GM12878 (cell line): ENCODE measurements around the gene RPL13A. TPM values are rescaled to one million over a fixed set of nuclear protein-coding genes. Genes with fewer than 3 reads are reported as not detected.

Experiments used
- BCLAF1 ChIP-seq: fragments of 450-650 bp; IDR thresholded peaks from 2 replicates; pipeline ENCODE4 v1.6.1; 2017; ENCODE audit warnings: antibody characterized with exemption, mild to moderate bottlenecking, moderate library complexity
- BRCA1 ChIP-seq: IDR thresholded peaks from 2 replicates; pipeline ENCODE4 v1.6.1; 2011; ENCODE audit warnings: low read depth, low read length, improper control_type of control experiment
- CBX3 ChIP-seq: fragments of 200-600 bp; sonication (generic); IDR thresholded peaks from 2 replicates; pipeline ENCODE4 v1.6.1; 2016; ENCODE audit warnings: low read depth, borderline replicate concordance
- CHD4 ChIP-seq: fragments of 200-600 bp; sonication (generic); IDR thresholded peaks from 2 replicates; pipeline ENCODE4 v1.6.1; 2016; ENCODE audit warnings: mild to moderate bottlenecking
- ETV6 ChIP-seq, 2 experiments: fragments of 450-650 bp in 1 of 2; IDR thresholded peaks in 1 of 2; conservative IDR thresholded peaks in 1 of 2; 2 replicates each; pipeline ENCODE4 v1.6.1; 2014; ENCODE audit warnings: antibody characterized with exemption in 1 of 2, borderline replicate concordance in 1 of 2, low read depth in 1 of 2, mild to moderate bottlenecking in 1 of 2, moderate library complexity in 1 of 2
- GABPA ChIP-seq: IDR thresholded peaks from 2 replicates; pipeline ENCODE4 v1.6.1; 2014; ENCODE audit warnings: antibody characterized with exemption, low read depth, mild to moderate bottlenecking, inconsistent platforms
- HDAC2 ChIP-seq: fragments of 200-600 bp; sonication (generic); IDR thresholded peaks from 2 replicates; pipeline ENCODE4 v1.6.1; 2017
- IRF5 ChIP-seq: fragments of 450-650 bp; IDR thresholded peaks from 2 replicates; pipeline ENCODE4 v1.6.1; 2017; ENCODE audit warnings: borderline replicate concordance
- NR2C1 ChIP-seq: fragments of 450-650 bp; IDR thresholded peaks from 2 replicates; pipeline ENCODE4 v1.6.1; 2017; ENCODE audit warnings: antibody characterized with exemption, mild to moderate bottlenecking, moderate library complexity
- RAD21 ChIP-seq: IDR thresholded peaks from 2 replicates; pipeline ENCODE4 v1.6.1; 2011; ENCODE audit warnings: mild to moderate bottlenecking, low read depth, low read length, moderate library complexity; ENCODE audit not compliant: insufficient read depth
- RB1 ChIP-seq: fragments of 450-650 bp; formaldehyde crosslinking; IDR thresholded peaks from 2 replicates; pipeline ENCODE4 v1.6.1; 2017; ENCODE audit warnings: mild to moderate bottlenecking, borderline replicate concordance
- RBBP5 ChIP-seq: fragments of 200-600 bp; sonication (generic); conservative IDR thresholded peaks from 2 replicates; pipeline ENCODE4 v1.6.1; 2016
- SP1 ChIP-seq: IDR thresholded peaks from one replicate; pipeline ENCODE4 v1.6.1; 2011; ENCODE audit warnings: low read depth, low read length
- SREBF2 ChIP-seq: IDR thresholded peaks from 2 replicates; pipeline ENCODE4 v1.6.1; 2012; ENCODE audit warnings: mild to moderate bottlenecking, low read length
- SUZ12 ChIP-seq: fragments of 200-600 bp; sonication (generic); IDR thresholded peaks from one replicate; pipeline ENCODE4 v1.6.1; 2018; ENCODE audit warnings: antibody characterized with exemption, mild to moderate bottlenecking; ENCODE audit not compliant: unreplicated experiment
- ZNF622 ChIP-seq: fragments of 450-650 bp; IDR thresholded peaks from 2 replicates; pipeline ENCODE4 v1.6.1; 2017; ENCODE audit warnings: mild to moderate bottlenecking, inconsistent platforms
- ZNF687 ChIP-seq: fragments of 450-650 bp; IDR thresholded peaks from 2 replicates; pipeline ENCODE4 v1.6.1; 2017; ENCODE audit warnings: mild to moderate bottlenecking, moderate library complexity
- polyA plus RNA-seq, 11 experiments: library from polyadenylated mRNA; depleted of rRNA in 4 of 11; unstranded in 6 of 11; stranded (reverse) in 5 of 11; fragments of >200 nt; fragmentation: Nextera tagmentation in 4 of 11; fragmentation: Illumina TruSeq in 1 of 11; extraction: Ambion mirVana in 4 of 11; extraction: Trizol in 1 of 11; gene quantifications; 1 replicate in 1 of 11; 2 replicates in 10 of 11; pipeline versions ENCODE4 v1.2.1 to v1.2.3, GENCODE V29; 2011 to 2016; ENCODE audit warnings: inconsistent platforms in 2 of 11, missing spikeins in 2 of 11, low read depth in 1 of 11
- total RNA-seq, 4 experiments: library from RNA; depleted of rRNA in 3 of 4; stranded (reverse); fragments of >200 nt in 3 of 4; fragmentation: Illumina TruSeq in 1 of 4; extraction: Trizol in 1 of 4; gene quantifications; 2 replicates each; pipeline versions ENCODE4 v1.2.1 to v1.2.3, GENCODE V29; 2013 to 2021
- TF ChIP-seq, protein P1 (sequence below): fragments of 450-650 bp; IDR thresholded peaks from 2 replicates; pipeline ENCODE4 v1.6.1; 2016; ENCODE audit warnings: mild to moderate bottlenecking

RPL13A gene
- total and polyA plus RNA-seq, 10 of the 15 experiments (the other 5 are each of a cell fraction or from before 2014, with no cell fraction given) = 1,426 to 8,961 (median 4,266) TPM

GRCh38 chr19:49469828-49470614 lies 17.4 kb upstream of the RPL13A start (continued):
- TF ChIP-seq BCLAF1 (no peak), SREBF2 (no peak), BRCA1 (no peak), ETV6 (conservative IDR thresholded peaks at IDR 0.05 in 1 of 2, IDR thresholded peaks at IDR 0.05 in 1 of 2; ENCODE audit: borderline replicate concordance in 1 of 2, low read depth in 1 of 2) (peak in 1 of 2 experiments; percentile 51; a peak in 1 of 4 replicates), GABPA (no peak), CHD4 (no peak), RAD21 (peak; percentile 87), RB1 (peak; percentile 51; the same call in 1 of the 2 replicates), CBX3 (no peak), ZNF687 (peak; percentile 64), HDAC2 (no peak), SUZ12 (no peak), SP1 (peak; percentile 30), IRF5 (no peak), RBBP5 (no peak), ZNF622 (no peak), NR2C1 (no peak)
- TF ChIP-seq, protein P1, sequence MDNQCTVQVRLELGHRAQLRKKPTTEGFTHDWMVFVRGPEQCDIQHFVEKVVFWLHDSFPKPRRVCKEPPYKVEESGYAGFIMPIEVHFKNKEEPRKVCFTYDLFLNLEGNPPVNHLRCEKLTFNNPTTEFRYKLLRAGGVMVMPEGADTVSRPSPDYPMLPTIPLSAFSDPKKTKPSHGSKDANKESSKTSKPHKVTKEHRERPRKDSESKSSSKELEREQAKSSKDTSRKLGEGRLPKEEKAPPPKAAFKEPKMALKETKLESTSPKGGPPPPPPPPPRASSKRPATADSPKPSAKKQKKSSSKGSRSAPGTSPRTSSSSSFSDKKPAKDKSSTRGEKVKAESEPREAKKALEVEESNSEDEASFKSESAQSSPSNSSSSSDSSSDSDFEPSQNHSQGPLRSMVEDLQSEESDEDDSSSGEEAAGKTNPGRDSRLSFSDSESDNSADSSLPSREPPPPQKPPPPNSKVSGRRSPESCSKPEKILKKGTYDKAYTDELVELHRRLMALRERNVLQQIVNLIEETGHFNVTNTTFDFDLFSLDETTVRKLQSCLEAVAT = no peak
